A549 (cell line): ENCODE results near the gene PLAC1. TPM values are rescaled to one million over a fixed set of nuclear protein-coding genes. Genes with fewer than 3 reads are reported as not detected.

ENCODE experiments used
- ATAC-seq, 2 experiments: fragments of 200-7000 bp in 1 of 2; fragments of >200 bp in 1 of 2; cut with Nextera tagmentation in 1 of 2; cut with Tn5 transposase in 1 of 2; 3 replicates each; pipeline versions ENCODE4 v1.8.0 to v1.9.1; 2018 to 2020; ENCODE audit warnings: mild to moderate bottlenecking in 1 of 2, moderate library complexity in 1 of 2
- CTCF ChIA-PET: fragments of 300-600 bp; sonication (Branson Sonifier 250); formaldehyde crosslinking; extraction: SDS; loops from one replicate; lab custom pipeline; 2021; ENCODE audit warnings: antibody characterized with exemption, inconsistent platforms; lab: Yijun Ruan, JAX
- POLR2A ChIA-PET: fragments of 350-600 bp; formaldehyde crosslinking; extraction: SDS; loops from one replicate; lab custom pipeline; 2021; ENCODE audit warnings: antibody characterized with exemption, inconsistent platforms; lab: Yijun Ruan, JAX
- DNase-seq, 2 experiments: peaks; one replicate each; pipeline versions ENCODE4 v3.0.0 to v3.0.0-alpha.2; 2011 to 2016; ENCODE audit warnings: low read depth in 1 of 2, low spot score in 1 of 2
- FAIRE-seq: peaks from 2 replicates; lab custom pipeline; 2011; peaks lifted over from hg19 to GRCh38; lab: Jason Lieb, UNC
- H3K27ac ChIP-seq, 2 experiments: fragments of >200 bp; sonication (Bioruptor Twin); formaldehyde crosslinking; 3 replicates each; pipeline ENCODE4 v1.5.1; 2016 to 2017
- H3K4me1 ChIP-seq: fragments of >200 bp; sonication (Bioruptor Twin); formaldehyde crosslinking; 3 replicates; pipeline ENCODE4 v1.6.1; 2016
- H3K4me2 ChIP-seq: fragments of >200 bp; sonication (Bioruptor Twin); formaldehyde crosslinking; 3 replicates; pipeline ENCODE4 v1.6.1; 2016
- H3K4me3 ChIP-seq: fragments of >200 bp; sonication (Bioruptor Twin); formaldehyde crosslinking; 3 replicates; pipeline ENCODE4 v1.5.1; 2016
- H3K9me3 ChIP-seq: fragments of >200 bp; sonication (Bioruptor Twin); formaldehyde crosslinking; 3 replicates; pipeline ENCODE4 v1.6.1; 2016
- CEBPB ChIP-seq, 2 experiments: fragments of >200 bp in 1 of 2; sonication (Bioruptor Twin) in 1 of 2; formaldehyde crosslinking in 1 of 2; IDR thresholded peaks; 2 replicates each; pipeline ENCODE4 v1.6.1; 2012 to 2016
- EP300 ChIP-seq, 2 experiments: fragments of >200 bp; sonication (Bioruptor Twin); formaldehyde crosslinking; IDR thresholded peaks; 2 replicates in 1 of 2; 3 replicates in 1 of 2; pipeline ENCODE4 v1.6.1; 2016 to 2017
- FOSL2 ChIP-seq, 2 experiments: fragments of 450-650 bp in 1 of 2; fragments of >200 bp in 1 of 2; sonication (Bioruptor Twin) in 1 of 2; formaldehyde crosslinking; IDR thresholded peaks; 2 replicates each; pipeline versions ENCODE4 v1.5.0 to v1.6.1; 2016 to 2020; ENCODE audit warnings: mild to moderate bottlenecking in 1 of 2, moderate library complexity in 1 of 2
- GATA3 ChIP-seq: IDR thresholded peaks from 2 replicates; pipeline ENCODE4 v1.6.1; 2012; ENCODE audit warnings: borderline replicate concordance
- HES2 ChIP-seq: fragments of >200 bp; sonication (Bioruptor Twin); formaldehyde crosslinking; IDR thresholded peaks from 2 replicates; pipeline ENCODE4 v1.6.1; 2016
- HEYL ChIP-seq: fragments of 250-450 bp; sonication (Bioruptor Pico); IDR thresholded peaks from 2 replicates; pipeline ENCODE4 v1.8.0; 2021; ENCODE audit warnings: mild to moderate bottlenecking, moderate library complexity
- JUN ChIP-seq, 2 experiments: fragments of >200 bp; sonication (Bioruptor Twin); formaldehyde crosslinking; IDR thresholded peaks; 2 replicates in 1 of 2; 3 replicates in 1 of 2; pipeline ENCODE4 v1.6.1; 2016 to 2017
- JUNB ChIP-seq: fragments of >200 bp; sonication (Bioruptor Twin); formaldehyde crosslinking; IDR thresholded peaks from 2 replicates; pipeline ENCODE4 v1.6.1; 2016
- MAFK ChIP-seq: fragments of 450-650 bp; IDR thresholded peaks from 2 replicates; pipeline ENCODE4 v1.6.1; 2014; ENCODE audit not compliant: partially characterized antibody
- MAX ChIP-seq: IDR thresholded peaks from 2 replicates; pipeline ENCODE4 v1.6.1; 2012
- MYC ChIP-seq: IDR thresholded peaks from 2 replicates; pipeline ENCODE4 v1.6.1; 2012; ENCODE audit warnings: mild to moderate bottlenecking, inconsistent platforms, low read length, improper control_type of control experiment, borderline replicate concordance
- PBX3 ChIP-seq: IDR thresholded peaks from 2 replicates; pipeline ENCODE4 v1.6.1; 2012
- SMC3 ChIP-seq: fragments of >200 bp; sonication (Bioruptor Twin); formaldehyde crosslinking; IDR thresholded peaks from 3 replicates; pipeline ENCODE4 v1.6.1; 2018; ENCODE audit warnings: inconsistent platforms
- USF2 ChIP-seq: fragments of 450-650 bp; IDR thresholded peaks from 2 replicates; pipeline ENCODE4 v1.6.1; 2014; ENCODE audit warnings: antibody characterized with exemption
- ZFP36 ChIP-seq: fragments of 450-650 bp; IDR thresholded peaks from 2 replicates; pipeline ENCODE4 v1.6.1; 2014; ENCODE audit warnings: borderline replicate concordance; ENCODE audit not compliant: partially characterized antibody
- ZSCAN20 ChIP-seq: fragments of 250-450 bp; sonication (Bioruptor Pico); IDR thresholded peaks from 2 replicates; pipeline ENCODE4 v1.8.0; 2022; ENCODE audit warnings: mild to moderate bottlenecking, moderate library complexity
- WGBS: methylation state at CpG from one replicate; pipeline ENCODE4 v1.1.6; 2017; ENCODE audit errors: missing lambda C conversion rate; 5-methylcytosine and 5-hydroxymethylcytosine counted together
- polyA plus RNA-seq, 4 experiments: library from polyadenylated mRNA; depleted of rRNA in 3 of 4; stranded (reverse); fragments of >200 nt; fragmentation: RNase III in 1 of 4; extraction: RNeasy Plus Mini Kit Qiagen cat#74134 plus additional on column Dnase treatment in 1 of 4; gene quantifications; 2 replicates in 3 of 4; 3 replicates in 1 of 4; pipeline ENCODE4 v1.2.3, GENCODE V29; 2011 to 2017

Gene PLAC1
- polyA plus RNA-seq, 2 of the 4 experiments (the other 2 are of a cell fraction): 0.79 to 2.6 TPM

GRCh38 chrX:134580907-134581306 lies 77.4 kb downstream of the PLAC1 start:
- CTCF ChIA-PET: interaction anchor here (1.5 kb wide), 1 partner anchor 173 kb away, joined by 4 read pairs; no protein-coding TSS in a partner anchor
- FAIRE-seq (no peak), ATAC-seq (no peak)

GRCh38 chrX:134573683-134574035 lies 84.6 kb downstream of the PLAC1 start:
- H3K4me2 ChIP-seq: peak overlapping the region; percentile 72
- DNase-seq: peak in 1 of 2 experiments; percentile 38
- peak overlapping the region; percentile 85 to 88 for H3K27ac ChIP-seq
- CTCF ChIA-PET: interaction anchor here (1.2 kb wide), 1 partner anchor 9 kb away, joined by 3 read pairs; no protein-coding TSS in a partner anchor
- POLR2A ChIA-PET: interaction anchor here (1.4 kb wide), 1 partner anchor 97 kb away, joined by 5 read pairs; no protein-coding TSS in a partner anchor
- H3K4me3 ChIP-seq: no peak overlapping the region
- no peaks in the 10 kb centered on the region for H3K9me3 ChIP-seq
- 66% methylated on average over 5 of the region's 5 CpGs for WGBS
- peak; percentile 98 for FAIRE-seq
- ATAC-seq: peak; percentile 9 to 15; a peak in 3 of 6 replicates
- H3K4me1 ChIP-seq: peaks cover 71% of the 10 kb centered on the region
- no peak for TF ChIP-seq MYC
- no peak for TF ChIP-seq USF2
- no peak for TF ChIP-seq PBX3
- no peak for TF ChIP-seq ZSCAN20 (CRISPR knock-in tag)
- TF ChIP-seq MAX: no peak

More at GRCh38 chrX:134580907-134581306, 77.4 kb downstream of the PLAC1 start:
- Histone ChIP-seq H3K4me2 (no peak overlapping the region), H3K4me1 (peaks cover 38% of the 10 kb centered on the region), H3K4me3 (no peak overlapping the region), H3K9me3 (no peaks in the 10 kb centered on the region), H3K27ac (peak overlapping the region; percentile 1 to 88; a peak in 4 of 6 replicates)
- 81% methylated on average over 1 of the region's 1 CpG for WGBS
- POLR2A ChIA-PET: no interaction called here
- no peak for DNase-seq
- TF ChIP-seq GATA3 (no peak), ZFP36 (no peak), HES2 (no peak)

GRCh38 chrX:134572816-134573682 lies 85.2 kb downstream of the PLAC1 start:
- 3% methylated on average over 5 of the region's 5 CpGs for WGBS
- Histone ChIP-seq H3K4me2 (peak overlapping the region; percentile 72), H3K9me3 (no peaks in the 10 kb centered on the region), H3K4me1 (peaks cover 73% of the 10 kb centered on the region), H3K27ac (peak overlapping the region; percentile 85 to 88), H3K4me3 (0 out of 3 replicates have a peak overlapping the region, but pooled peaks have one; percentile 0)
- DNase-seq (peak; percentile 18 to 80), FAIRE-seq (no peak), ATAC-seq (peak; percentile 45 to 54; a peak in 5 of 6 replicates)
- POLR2A ChIA-PET: interaction anchor here (1.4 kb wide), 1 partner anchor 97 kb away, joined by 5 read pairs; no protein-coding TSS in a partner anchor
- CTCF ChIA-PET: interaction anchor here (1.2 kb wide), 1 partner anchor 9 kb away, joined by 3 read pairs; no protein-coding TSS in a partner anchor
- TF ChIP-seq GATA3 (peak; percentile 64; the same call in 1 of the 2 replicates), EP300 (IDR thresholded peaks at IDR 0.05) (peak in 1 of 2 experiments; percentile 59; a peak in 3 of 5 replicates), MAX (peak; percentile 20; the same call in 1 of the 2 replicates), FOSL2 (IDR thresholded peaks at IDR 0.05) (peak; percentile 27; the same call in 1 of the 2 replicates), FOSL2 (CRISPR knock-in tag; IDR thresholded peaks at IDR 0.05) (peak; percentile 36; the same call in 1 of the 2 replicates), USF2 (no peak), SMC3 (0 out of 3 replicates have a peak, but pooled peaks have one; percentile 10), JUN (IDR thresholded peaks at IDR 0.05) (peak in 1 of 2 experiments; percentile 67; a peak in 2 of 5 replicates), JUNB (peak; percentile 53), CEBPB (IDR thresholded peaks at IDR 0.05) (peak in 1 of 2 experiments; percentile 26; a peak in 1 of 4 replicates), HEYL (CRISPR knock-in tag) (no peak), MAFK (peak; percentile 7)
